Mammary epithelial cell (primary cell): ENCODE results near the gene CCDC82.

Experiments used
- EZH2 ChIP-seq: IDR thresholded peaks from 2 replicates; pipeline ENCODE4 v1.6.1; 2012; ENCODE audit warnings: low read length, inconsistent platforms, borderline replicate concordance
- TF ChIP-seq, protein P1 (sequence below), 2 donors: IDR thresholded peaks in 1 of 2; conservative IDR thresholded peaks in 1 of 2; 2 replicates each; pipeline ENCODE4 v1.5.1; 2011 to 2012; ENCODE audit warnings: inconsistent platforms in 2 of 2, low read length in 2 of 2, mild to moderate bottlenecking in 2 of 2, control low read depth in 1 of 2, low read depth in 1 of 2; ENCODE audit not compliant: insufficient read depth in 1 of 2; ENCODE audit errors: extremely low read depth in 1 of 2

DNA sequence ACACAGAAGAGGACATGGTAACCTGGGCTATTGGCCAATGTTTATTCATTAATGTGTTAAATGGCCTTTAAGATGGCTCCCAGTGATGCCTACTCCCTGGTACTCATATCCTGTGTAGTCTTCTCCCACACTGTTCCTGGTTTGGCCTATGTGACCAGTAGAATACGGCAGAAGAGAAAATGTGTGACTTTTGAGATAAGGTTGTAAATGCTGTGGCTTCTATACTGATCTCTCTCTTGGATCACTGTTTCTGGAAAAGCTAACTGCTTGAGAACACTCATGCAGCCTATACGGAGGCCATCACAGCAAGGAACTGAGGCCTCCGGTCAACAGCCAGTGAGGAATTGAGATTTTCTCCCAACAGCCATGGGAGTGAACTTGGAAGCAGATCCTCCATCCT, 70.9 kb downstream of the CCDC82 start:
- TF ChIP-seq, protein P1, sequence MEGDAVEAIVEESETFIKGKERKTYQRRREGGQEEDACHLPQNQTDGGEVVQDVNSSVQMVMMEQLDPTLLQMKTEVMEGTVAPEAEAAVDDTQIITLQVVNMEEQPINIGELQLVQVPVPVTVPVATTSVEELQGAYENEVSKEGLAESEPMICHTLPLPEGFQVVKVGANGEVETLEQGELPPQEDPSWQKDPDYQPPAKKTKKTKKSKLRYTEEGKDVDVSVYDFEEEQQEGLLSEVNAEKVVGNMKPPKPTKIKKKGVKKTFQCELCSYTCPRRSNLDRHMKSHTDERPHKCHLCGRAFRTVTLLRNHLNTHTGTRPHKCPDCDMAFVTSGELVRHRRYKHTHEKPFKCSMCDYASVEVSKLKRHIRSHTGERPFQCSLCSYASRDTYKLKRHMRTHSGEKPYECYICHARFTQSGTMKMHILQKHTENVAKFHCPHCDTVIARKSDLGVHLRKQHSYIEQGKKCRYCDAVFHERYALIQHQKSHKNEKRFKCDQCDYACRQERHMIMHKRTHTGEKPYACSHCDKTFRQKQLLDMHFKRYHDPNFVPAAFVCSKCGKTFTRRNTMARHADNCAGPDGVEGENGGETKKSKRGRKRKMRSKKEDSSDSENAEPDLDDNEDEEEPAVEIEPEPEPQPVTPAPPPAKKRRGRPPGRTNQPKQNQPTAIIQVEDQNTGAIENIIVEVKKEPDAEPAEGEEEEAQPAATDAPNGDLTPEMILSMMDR (conservative IDR thresholded peaks at IDR 0.05 in 1 of 2, IDR thresholded peaks at IDR 0.05 in 1 of 2; ENCODE audit: extremely low read depth in 1 of 2, insufficient read depth in 1 of 2, low read depth in 1 of 2, low read length in 2 of 2), result no peak
- TF ChIP-seq EZH2, result no peak
